Loucy (cell line): ENCODE results near the gene DCAF15.
A peak's percentile ranks its signal among the peaks of the same experiment; 100 is the strongest.

Experiments used
- H2AFZ ChIP-seq: fragments of 200-600 bp; sonication (generic); 2 replicates; pipeline ENCODE4 v1.6.0; 2016; ENCODE audit warnings: antibody characterized with exemption, mild to moderate bottlenecking, low read length, moderate library complexity
- H3F3A ChIP-seq: fragments of 200-600 bp; 2 replicates; pipeline ENCODE4 v1.6.0; 2016; ENCODE audit warnings: antibody characterized with exemption, low read depth, mild to moderate bottlenecking
- H3K27me3 ChIP-seq: fragments of 200-600 bp; sonication (generic); 2 replicates; pipeline ENCODE4 v1.6.1; 2014; ENCODE audit warnings: low read length, mild to moderate bottlenecking; ENCODE audit not compliant: insufficient read depth, poor library complexity, severe bottlenecking
- H3K36me3 ChIP-seq: fragments of 200-600 bp; sonication (generic); 2 replicates; pipeline ENCODE4 v1.6.1; 2016; ENCODE audit warnings: low read length; ENCODE audit not compliant: insufficient read depth
- H3K4me1 ChIP-seq: fragments of 200-600 bp; sonication (generic); 2 replicates; pipeline ENCODE4 v1.5.1; 2014; ENCODE audit warnings: low read length, mild to moderate bottlenecking; ENCODE audit not compliant: insufficient read depth, poor library complexity, severe bottlenecking
- H3K4me2 ChIP-seq: fragments of 200-600 bp; sonication (generic); 2 replicates; pipeline ENCODE4 v1.6.0; 2014; ENCODE audit warnings: antibody characterized with exemption, low read length, low read depth, mild to moderate bottlenecking; ENCODE audit not compliant: poor library complexity, severe bottlenecking
- H3K4me3 ChIP-seq: fragments of 200-600 bp; sonication (generic); 2 replicates; pipeline ENCODE4 v1.5.1; 2014; ENCODE audit warnings: low read length, mild to moderate bottlenecking, mixed read lengths; ENCODE audit not compliant: poor library complexity, severe bottlenecking
- H3K79me2 ChIP-seq: fragments of 200-600 bp; sonication (generic); 2 replicates; pipeline ENCODE4 v1.6.1; 2014; ENCODE audit warnings: low read length; ENCODE audit not compliant: insufficient read depth
- H3K9ac ChIP-seq: fragments of 200-600 bp; sonication (generic); 2 replicates; pipeline ENCODE4 v1.6.0; 2014; ENCODE audit warnings: mild to moderate bottlenecking, low read depth, low read length, moderate library complexity; ENCODE audit not compliant: poor library complexity, severe bottlenecking
- H3K9me2 ChIP-seq: fragments of 200-600 bp; sonication (generic); replicated peaks from 2 replicates; pipeline ENCODE4 v1.6.1; 2016; ENCODE audit warnings: low read depth, low read length, mixed read lengths
- H3K9me3 ChIP-seq: fragments of 200-600 bp; sonication (generic); 2 replicates; pipeline ENCODE4 v1.6.1; 2014; ENCODE audit warnings: mild to moderate bottlenecking, antibody characterized with exemption, low read length, low read depth; ENCODE audit not compliant: insufficient read depth
- H4K20me1 ChIP-seq: fragments of 200-600 bp; sonication (generic); 2 replicates; pipeline ENCODE4 v1.6.0; 2014; ENCODE audit warnings: antibody characterized with exemption, low read length, mild to moderate bottlenecking; ENCODE audit not compliant: insufficient read depth, poor library complexity, severe bottlenecking
- EZH2phosphoT487 ChIP-seq: fragments of 200-600 bp; IDR thresholded peaks from 2 replicates; pipeline ENCODE4 v1.6.1; 2018; ENCODE audit warnings: antibody characterized with exemption, mild to moderate bottlenecking, moderate library complexity, borderline replicate concordance
- TF ChIP-seq, protein P1 (sequence below): fragments of 200-600 bp; sonication (generic); conservative IDR thresholded peaks from 2 replicates; pipeline ENCODE4 v1.5.1; 2014; ENCODE audit warnings: mild to moderate bottlenecking, antibody characterized with exemption, low read length

The DCAF15 gene

DNA sequence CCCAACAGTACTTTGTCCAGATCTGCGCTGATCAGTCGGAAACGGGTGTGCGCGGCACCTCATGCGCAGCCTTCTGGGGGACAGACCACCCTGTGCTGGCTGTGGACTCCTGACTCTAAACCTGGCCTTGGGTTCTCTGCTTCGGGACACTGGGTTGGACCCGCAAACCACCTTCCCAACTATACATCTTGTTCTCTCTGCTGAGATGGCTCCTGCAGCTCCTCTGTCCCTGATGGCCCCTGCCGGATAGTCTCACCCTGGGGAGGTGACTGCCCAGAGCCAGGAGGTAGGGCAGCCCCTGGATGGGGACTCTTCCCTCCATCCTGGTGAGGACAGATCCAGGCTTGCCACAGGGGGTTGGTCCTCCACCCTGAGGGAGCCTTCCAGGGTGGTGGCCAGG is 30.5 kb downstream of the DCAF15 start:
- no peaks in the 10 kb centered on the region for H3K36me3 ChIP-seq
- H3K9me3 ChIP-seq: no peaks in the 10 kb centered on the region
- H3F3A ChIP-seq: peaks cover 7% of the 10 kb centered on the region
- H4K20me1 ChIP-seq: no peaks in the 10 kb centered on the region
- no peaks in the 10 kb centered on the region for H3K79me2 ChIP-seq
- H3K4me1 ChIP-seq: peaks cover 64% of the 10 kb centered on the region
- H3K9me2 ChIP-seq: no peaks in the 10 kb centered on the region
- no peak for TF ChIP-seq EZH2phosphoT487
- TF ChIP-seq, protein P1, sequence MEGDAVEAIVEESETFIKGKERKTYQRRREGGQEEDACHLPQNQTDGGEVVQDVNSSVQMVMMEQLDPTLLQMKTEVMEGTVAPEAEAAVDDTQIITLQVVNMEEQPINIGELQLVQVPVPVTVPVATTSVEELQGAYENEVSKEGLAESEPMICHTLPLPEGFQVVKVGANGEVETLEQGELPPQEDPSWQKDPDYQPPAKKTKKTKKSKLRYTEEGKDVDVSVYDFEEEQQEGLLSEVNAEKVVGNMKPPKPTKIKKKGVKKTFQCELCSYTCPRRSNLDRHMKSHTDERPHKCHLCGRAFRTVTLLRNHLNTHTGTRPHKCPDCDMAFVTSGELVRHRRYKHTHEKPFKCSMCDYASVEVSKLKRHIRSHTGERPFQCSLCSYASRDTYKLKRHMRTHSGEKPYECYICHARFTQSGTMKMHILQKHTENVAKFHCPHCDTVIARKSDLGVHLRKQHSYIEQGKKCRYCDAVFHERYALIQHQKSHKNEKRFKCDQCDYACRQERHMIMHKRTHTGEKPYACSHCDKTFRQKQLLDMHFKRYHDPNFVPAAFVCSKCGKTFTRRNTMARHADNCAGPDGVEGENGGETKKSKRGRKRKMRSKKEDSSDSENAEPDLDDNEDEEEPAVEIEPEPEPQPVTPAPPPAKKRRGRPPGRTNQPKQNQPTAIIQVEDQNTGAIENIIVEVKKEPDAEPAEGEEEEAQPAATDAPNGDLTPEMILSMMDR: no peak
- H3K27me3 ChIP-seq: no peaks in the 10 kb centered on the region
- no peak overlapping the region for H3K9ac ChIP-seq
- H3K4me3 ChIP-seq: no peak overlapping the region
- no peak overlapping the region for H2AFZ ChIP-seq
- H3K4me2 ChIP-seq: peak overlapping the region; percentile 20

GRCh38 chr19:13983213-13983889 is 31.0 kb downstream of the DCAF15 start:
- H3F3A ChIP-seq: peaks cover 7% of the 10 kb centered on the region
- H3K4me1 ChIP-seq: peaks cover 70% of the 10 kb centered on the region
- peak overlapping the region; percentile 20 for H3K4me2 ChIP-seq

GRCh38 chr19:13984186-13984585 is 31.9 kb downstream of the DCAF15 start:
- H3F3A ChIP-seq: peaks cover 7% of the 10 kb centered on the region
- no peaks in the 10 kb centered on the region for H3K9me2 ChIP-seq
- H4K20me1 ChIP-seq: no peaks in the 10 kb centered on the region
- no peak for TF ChIP-seq EZH2phosphoT487
- TF ChIP-seq, protein P1: no peak
- H3K4me2 ChIP-seq: peak overlapping the region; percentile 12
- peak overlapping the region; percentile 11 for H3K9ac ChIP-seq
- H3K27me3 ChIP-seq: no peaks in the 10 kb centered on the region
- peaks cover 78% of the 10 kb centered on the region for H3K4me1 ChIP-seq
- H3K9me3 ChIP-seq: no peaks in the 10 kb centered on the region
- H3K79me2 ChIP-seq: peaks cover 9% of the 10 kb centered on the region; the same call in 1 of the 2 replicates
- H2AFZ ChIP-seq: no peak overlapping the region
- H3K4me3 ChIP-seq: no peak overlapping the region
- no peaks in the 10 kb centered on the region for H3K36me3 ChIP-seq

More at GRCh38 chr19:13983213-13983889, 31.0 kb downstream of the DCAF15 start:
- no peaks in the 10 kb centered on the region for H3K27me3 ChIP-seq
- H3K79me2 ChIP-seq: peaks cover 4% of the 10 kb centered on the region; the same call in 1 of the 2 replicates
- H3K9me2 ChIP-seq: no peaks in the 10 kb centered on the region
- H4K20me1 ChIP-seq: no peaks in the 10 kb centered on the region
- H3K36me3 ChIP-seq: no peaks in the 10 kb centered on the region
- TF ChIP-seq, protein P1: no peak
- no peak for TF ChIP-seq EZH2phosphoT487
- peak overlapping the region; percentile 20 for H3K9ac ChIP-seq
- no peaks in the 10 kb centered on the region for H3K9me3 ChIP-seq
- no peak overlapping the region for H3K4me3 ChIP-seq
- H2AFZ ChIP-seq: no peak overlapping the region
